Measurements from ENCODE around the gene SLC13A3.

Gene SLC13A3

DNA sequence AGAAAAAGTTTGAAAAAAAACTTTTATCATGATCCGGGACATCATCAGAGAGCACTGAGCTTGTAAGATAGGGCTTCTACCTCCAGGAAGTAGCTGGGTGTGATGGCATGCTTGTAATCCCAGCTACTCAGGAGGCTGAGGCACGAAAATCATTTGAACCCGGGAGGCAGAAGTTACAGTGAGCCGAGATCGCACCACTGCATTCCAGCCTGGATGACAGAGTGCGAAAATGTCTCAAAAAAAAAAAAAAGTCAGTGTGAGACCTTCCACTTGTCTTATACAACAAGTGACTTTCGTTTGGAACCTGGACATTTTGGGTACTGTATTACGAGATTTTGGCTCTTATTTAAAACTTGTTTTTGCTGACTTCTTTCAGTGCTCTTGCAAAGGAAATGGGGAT, 5.9 kb upstream of the SLC13A3 start:
- DNase-seq (ENCODE audit: low read depth in 1 of 2, low spot score in 1 of 2) = no peak

DNA sequence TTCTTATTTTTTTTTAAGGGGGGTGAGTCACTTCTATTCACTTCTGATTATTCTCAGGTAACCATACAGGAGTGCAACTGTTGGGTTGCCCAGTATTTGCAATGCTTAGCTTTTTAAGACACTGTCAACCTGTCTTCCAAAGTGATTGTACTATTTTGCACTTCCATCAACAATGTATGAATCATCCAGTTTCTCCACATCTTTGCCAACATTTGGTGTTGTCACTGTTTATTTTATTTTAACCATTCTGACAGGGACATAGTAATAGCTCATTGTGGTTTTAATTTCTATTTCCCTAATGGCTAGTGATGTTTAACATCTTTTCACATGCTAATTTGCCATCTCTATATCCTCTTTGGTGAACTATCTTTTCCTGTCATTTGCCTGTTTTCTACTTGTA, 1.4 kb upstream of the SLC13A3 start:
- DNase-seq (ENCODE audit: low read depth in 1 of 2, low spot score in 1 of 2) = no peak

DNA sequence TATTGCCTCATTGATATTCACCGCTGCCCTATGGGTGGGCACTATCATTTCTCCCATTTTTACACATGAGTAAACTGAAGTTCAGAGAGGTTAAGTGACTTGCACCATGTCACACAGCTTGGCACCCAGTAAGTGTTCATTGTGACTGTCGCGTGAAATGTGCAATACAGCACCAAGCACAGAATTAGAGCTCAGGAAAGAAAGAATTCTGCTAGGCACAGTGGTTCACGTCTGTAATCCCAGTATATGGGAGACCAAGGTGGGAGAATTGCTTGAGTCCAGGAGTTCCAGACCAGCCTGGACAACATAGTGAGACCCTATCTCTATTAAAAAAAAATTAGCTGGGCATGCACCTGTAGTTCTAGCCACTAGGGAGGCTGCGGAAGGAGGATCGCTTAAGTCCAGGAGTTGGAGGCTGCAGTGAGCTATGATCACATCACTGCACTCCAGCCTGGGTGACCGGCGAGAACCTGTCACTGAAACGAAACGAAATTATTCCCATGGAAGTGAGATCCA, 626 bp downstream of the SLC13A3 start:
- DNase-seq (ENCODE audit: low read depth in 1 of 2, low spot score in 1 of 2) = no peak

DNA sequence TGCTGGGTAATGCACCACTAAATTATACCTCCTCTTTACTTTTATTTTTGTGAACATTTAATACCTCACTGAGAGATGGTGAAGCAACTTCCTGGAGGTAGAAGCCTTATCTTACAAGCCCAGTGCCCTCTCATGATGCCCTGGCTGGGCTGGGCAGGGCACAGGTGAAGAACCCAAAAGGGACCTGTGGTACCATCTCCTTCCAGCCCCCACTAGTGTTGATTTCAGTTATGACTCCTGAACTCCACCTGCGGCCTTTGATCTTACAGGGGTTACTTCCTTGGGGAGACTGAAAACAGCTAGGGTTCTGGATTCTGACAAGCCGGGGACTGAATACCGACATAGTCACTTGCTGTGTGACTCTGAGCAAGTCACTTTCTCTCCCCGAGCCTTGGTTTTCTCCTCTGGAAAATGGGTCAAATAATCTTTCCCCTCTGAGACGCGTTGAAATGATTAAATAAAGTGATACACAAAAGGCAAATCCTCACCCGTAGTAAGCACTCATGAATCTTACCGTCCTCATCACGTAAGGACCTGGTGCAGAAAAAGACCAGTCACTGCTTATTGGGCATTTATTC, 1.2 kb downstream of the SLC13A3 start:
- no peak for DNase-seq (ENCODE audit: low read depth in 1 of 2, low spot score in 1 of 2)

DNA sequence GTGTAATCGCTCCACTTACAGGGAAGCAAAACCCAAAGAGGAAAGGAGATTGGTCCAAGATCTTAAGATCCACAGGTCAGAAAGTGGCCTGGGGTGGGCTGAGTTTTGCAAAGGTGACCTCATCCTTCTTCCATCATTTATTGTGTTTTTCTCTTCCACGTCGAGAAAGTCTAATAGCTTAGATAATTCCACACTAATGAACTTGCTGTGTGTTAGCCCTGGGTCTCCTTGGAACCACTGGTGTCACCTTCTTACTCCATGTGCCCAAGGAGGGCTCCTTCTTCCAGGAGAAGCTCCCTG, 1.7 kb downstream of the SLC13A3 start:
- no peak for DNase-seq (ENCODE audit: low read depth in 1 of 2, low spot score in 1 of 2)

DNA sequence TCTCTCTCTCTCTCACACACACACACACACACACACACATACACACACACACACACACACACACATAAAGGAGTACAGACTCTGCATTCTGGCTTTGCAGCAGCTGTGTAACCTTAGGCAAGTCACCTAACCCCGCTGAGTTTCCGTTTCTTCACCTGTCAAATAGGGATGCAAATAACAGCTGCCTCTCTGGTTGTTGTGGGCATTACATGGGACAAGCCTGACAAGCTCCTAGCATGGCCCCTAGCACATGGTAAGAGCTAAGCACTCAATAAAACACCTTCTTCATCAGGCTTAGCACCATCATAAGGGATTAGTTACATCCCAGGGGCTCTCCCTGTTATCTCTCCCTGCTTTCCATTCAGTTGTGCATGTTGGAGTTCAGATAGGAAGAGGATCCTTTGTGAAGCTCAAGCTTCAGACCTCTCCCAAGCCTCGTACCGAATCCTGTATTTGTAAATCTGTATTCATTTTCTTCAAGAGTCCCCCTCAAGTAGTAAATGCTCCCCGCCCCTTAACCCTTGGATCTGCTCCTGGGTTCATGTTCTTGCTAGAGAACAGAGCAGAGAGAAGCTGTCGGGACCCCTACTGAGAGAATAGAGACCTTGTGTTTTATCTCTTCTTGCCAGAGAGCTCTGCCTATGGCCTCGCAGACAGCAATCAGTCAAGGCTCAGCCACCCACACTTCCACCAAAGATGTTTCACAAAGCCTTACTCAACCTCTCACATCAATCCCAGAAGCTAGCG, 2.2 kb downstream of the SLC13A3 start:
- DNase-seq (ENCODE audit: low read depth in 1 of 2, low spot score in 1 of 2) = no peak

DNA sequence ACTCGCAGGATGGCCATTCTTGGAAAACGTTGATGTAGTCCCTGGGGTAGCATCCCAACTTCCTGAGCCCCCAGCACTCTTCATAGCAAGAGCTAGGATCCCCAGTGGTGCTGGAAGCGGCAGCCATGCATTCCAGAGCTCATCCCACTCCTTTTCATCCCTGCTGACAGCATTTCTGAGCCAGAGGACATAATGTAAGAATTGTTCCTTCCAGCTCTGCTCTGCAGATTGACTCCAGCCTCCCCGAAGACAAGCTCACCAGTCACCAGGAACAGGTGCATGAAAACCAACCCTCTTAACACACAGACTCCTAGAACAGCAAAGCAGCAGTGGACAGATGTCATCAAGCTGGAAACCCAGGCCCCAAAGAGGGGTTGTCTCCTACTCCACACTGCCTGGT, 3.8 kb downstream of the SLC13A3 start:
- no peak for DNase-seq (ENCODE audit: low read depth in 1 of 2, low spot score in 1 of 2)

DNA sequence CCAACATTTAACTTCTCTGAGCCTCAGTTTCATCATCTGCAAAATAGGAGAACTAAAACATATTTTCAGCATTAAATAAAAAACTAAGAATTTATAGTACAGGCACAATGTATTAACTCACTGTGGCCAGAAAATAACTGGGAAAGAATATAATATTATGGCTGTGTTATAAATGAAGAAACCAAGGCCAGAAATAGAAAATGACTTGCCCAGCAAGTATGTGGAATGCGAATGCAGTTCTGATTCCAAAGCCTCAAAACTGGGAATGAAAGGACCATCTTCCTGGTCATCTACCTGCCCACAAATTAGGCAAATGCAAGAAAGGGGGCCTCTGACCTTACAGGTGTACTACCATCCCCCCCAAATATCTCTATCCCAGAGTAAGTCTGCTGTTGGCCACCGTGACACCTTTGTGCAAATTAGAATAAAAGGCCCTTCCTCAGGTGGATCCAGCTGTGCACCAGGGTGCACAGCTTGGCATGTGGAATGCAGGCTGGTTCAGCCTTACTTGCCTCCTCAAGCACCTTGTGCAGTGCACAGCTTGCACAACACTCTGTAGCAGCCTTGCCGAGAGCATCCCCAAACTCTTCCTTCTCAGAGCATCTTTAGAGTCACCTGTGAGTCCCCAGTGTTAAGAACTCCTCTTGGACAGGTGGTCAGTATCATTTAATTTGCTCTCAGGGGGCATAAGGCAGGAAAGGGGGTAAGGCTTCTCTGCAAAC, 4.4 kb downstream of the SLC13A3 start:
- DNase-seq (ENCODE audit: low read depth in 1 of 2, low spot score in 1 of 2) = no peak

DNA sequence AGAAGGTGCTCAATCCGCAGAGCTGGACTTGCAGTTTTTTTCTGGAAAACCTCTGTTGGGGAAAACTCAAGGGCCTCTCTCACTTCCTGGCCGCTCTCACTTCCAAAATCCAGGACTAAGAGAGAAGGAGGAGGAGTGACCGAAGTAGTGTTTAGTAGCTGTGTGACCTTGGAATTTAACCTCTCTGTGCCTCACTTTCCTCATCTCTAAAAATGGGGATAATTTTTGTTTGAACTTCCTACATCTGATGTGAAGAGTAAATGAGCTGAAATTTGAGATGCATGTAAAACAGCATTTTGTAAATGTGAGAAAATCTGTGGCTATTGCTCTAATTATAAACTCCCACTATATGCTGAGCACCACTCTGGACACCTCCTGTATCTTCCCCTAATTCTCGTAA, 5.1 kb downstream of the SLC13A3 start:
- no peak for DNase-seq (ENCODE audit: low read depth in 1 of 2, low spot score in 1 of 2)

DNA sequence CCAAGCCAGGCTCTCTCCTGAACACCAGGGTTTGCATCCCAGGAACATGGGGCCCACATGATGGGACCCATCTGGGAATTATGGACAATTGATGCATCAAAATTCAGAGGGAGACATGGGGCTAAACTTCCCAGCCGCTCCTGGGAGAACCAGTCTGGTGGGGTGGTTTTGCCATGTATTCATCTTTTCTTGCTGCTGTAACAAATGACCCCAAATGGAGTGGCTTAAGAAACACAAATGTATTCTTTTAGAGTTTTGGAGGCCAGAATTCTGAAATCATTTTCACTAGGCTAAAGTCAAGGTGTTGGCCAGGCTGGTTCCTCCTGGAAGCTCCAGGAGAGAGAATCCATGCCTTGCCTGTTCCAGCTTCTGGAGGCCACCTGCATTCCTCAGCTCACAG, 6.5 kb downstream of the SLC13A3 start:
- no peak for DNase-seq (ENCODE audit: low read depth in 1 of 2, low spot score in 1 of 2)

DNA sequence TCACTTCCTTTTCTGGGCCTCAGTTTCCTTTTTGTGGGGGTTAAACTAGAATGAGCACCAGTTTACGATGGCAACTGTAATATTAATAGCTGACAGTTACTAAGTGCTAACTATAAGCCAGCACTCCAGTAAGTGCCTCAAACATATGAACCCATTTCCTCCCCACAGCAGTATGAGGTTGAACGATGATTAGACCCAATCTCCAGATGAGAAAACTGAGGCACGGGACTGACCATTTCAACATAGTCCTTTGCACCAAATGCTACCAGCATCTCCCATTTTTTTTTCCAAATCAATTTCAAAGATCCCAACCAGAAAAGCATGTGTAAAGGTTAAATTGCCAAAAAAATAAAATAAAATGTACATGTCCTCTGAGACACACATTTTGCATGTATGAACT, 7.1 kb downstream of the SLC13A3 start:
- no peak for DNase-seq (ENCODE audit: low read depth in 1 of 2, low spot score in 1 of 2)

DNA sequence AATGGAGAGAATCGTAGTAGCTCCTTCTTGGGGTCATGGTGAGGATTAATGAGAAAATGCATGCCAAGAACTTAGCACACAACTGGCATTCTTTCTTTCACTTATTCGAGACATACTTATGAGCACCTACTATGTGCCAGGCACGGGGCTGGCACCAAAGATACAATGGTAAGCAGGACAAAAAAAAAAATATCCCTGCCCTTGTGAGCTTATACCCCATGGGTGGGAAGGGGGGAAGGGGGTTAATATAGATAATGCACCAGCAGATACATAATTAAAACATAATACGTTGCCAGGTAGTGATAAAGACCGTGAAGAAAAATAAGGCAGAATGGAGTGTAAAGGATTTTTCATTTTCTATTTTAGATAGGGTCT, 8.3 kb downstream of the SLC13A3 start:
- no peak for DNase-seq (ENCODE audit: low read depth in 1 of 2, low spot score in 1 of 2)

DNA sequence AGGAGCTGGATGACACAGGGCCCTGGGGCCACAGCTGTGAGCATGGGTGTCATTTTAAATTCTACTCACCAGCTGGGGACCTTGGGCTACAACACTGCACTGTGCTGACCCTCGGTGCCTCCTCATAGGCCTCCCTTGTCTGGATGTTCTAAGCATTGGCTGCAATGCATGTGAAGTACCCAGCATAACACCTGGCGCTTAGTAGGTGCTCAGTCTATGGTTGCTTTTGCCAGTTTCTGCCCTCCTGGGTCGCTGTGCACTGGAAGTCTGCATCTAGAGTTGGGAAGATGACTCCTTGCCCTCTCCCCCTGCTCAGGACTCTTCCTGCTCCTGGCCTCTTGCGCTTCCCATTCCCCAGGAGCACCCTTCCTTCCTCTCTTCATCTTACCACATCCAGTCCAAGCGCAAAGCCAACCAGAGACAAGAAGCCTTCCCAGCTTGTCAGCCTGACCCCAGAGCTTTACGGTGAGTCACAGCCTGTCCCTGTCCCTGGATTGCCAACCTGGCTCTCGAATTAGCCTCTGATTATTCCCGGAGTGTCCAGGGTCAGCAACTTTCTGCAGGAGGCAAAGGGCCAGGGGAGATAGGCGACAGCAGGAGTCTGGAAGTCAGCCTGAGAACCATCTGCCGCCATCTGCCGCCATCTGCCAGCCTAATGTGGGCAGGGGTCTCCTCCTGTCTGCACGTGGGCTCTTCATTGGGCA, 8.8 kb downstream of the SLC13A3 start:
- no peak for DNase-seq (ENCODE audit: low read depth in 1 of 2, low spot score in 1 of 2)

DNA sequence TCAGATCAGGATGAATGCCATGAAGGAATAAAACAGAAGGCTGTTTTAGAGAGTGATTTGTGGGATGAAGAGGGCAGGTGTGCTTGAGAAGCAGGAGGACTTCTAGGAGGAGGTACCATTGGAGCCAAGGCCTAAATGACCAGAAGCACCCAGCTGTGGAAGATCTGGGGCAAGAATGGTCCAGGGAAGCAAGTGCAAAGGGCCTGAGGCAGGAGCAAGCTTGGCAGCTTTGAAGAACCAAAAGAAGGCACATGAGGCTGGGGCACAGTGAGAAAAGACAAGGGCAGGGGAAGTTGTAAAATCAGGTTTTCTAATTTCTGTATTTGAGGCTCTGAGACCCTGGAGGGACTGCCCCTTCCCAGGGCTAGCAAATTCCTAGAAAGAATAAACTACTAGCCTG, 9.8 kb downstream of the SLC13A3 start:
- DNase-seq (ENCODE audit: low read depth in 1 of 2, low spot score in 1 of 2) = no peak

DNA sequence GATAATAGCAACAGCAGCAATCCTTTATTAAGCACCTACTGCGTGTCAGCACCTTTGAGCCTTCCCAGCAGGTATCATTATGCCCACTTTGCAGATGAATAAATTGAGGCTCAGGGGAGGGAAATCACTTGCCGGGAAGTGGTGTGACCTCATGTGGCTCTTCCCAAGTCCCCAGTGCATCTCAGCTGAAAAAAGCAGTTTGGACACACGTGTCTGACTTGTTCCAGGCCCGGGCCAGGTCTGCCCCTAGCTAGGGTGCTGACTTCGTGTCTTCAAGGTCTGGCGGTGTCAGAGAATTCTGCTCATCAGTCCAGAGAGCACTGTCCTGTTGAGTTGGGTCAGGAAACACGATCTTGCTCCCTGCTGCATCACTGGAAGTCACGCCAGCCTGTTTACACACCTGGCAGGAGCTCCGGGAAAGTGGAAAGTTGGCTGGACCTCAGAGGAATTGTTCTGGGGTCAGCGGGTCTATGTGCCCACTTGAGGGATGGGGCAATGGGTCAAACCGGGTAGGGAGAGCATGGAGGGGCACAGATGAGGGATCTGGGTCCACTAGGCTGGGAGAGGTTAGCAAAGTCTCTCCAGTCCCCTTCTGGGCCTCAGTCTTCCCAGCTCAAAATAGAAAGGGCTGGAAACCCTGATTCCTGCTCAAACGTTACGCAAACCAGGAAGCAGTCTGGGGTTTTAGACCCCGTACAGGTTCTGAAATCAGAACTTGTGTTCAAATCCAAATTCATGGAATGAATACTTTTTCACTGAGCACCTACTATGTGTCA, 10.5 kb downstream of the SLC13A3 start:
- no peak for DNase-seq (ENCODE audit: low read depth in 1 of 2, low spot score in 1 of 2)

DNA sequence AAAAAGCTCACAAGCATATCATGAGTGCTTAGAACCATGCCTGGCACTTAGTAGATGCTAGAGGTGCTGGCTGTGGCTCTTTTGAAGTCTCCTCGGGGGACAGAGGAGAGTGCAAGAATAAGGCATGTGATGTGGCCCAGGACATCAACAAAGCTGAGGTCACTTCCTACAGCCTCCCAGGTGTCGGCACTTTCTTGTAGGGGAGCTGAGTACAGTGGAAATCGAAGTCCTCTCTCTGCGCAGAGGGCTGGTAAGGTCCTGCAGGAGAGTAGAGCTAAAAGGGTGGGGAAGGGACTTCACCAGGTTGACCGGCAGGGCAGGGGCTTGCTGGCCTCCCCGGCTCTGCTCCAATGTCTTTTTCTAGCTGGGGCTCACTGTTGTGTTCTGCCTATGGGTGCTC, 11.2 kb downstream of the SLC13A3 start:
- DNase-seq (ENCODE audit: low read depth in 1 of 2, low spot score in 1 of 2) = no peak

DNA sequence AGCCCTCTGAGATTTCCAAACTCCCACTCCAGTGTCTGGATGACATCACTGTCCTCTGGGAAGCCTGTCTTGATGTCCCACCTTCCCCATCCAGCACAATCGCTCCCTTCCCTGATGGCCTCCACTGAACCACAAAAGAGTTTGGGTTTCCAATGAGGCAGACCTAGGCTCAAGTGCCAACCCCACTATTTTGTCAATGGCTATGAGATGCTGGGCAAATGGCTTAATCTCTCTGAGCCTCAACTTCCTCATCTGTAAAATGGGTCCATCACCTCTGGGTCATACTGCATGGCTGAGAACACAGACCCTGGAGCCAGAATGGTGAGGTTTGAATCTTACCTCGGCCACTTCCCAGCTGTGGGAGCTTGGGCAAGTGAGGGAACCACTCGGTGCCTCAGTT, 11.7 kb downstream of the SLC13A3 start:
- no peak for DNase-seq (ENCODE audit: low read depth in 1 of 2, low spot score in 1 of 2)

DNA sequence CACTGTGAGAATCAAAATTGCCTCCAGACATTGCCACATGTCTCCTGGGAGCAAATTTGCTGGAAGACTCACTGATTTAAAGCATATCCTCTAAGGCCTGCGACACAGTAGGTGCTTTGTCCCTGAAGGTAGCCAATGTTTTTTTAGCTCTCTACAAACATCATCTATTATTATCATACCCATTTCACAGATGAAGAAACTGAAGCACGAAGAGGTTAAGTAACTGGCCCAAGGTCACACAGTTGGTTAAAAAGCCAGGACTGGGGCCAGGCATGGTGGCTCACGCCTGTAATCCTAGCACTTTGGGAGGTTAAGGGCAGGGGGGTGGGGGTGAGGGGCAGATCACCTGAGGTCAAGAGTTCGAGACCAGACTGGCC, 12.4 kb downstream of the SLC13A3 start:
- no peak for DNase-seq (ENCODE audit: low read depth in 1 of 2, low spot score in 1 of 2)

DNA sequence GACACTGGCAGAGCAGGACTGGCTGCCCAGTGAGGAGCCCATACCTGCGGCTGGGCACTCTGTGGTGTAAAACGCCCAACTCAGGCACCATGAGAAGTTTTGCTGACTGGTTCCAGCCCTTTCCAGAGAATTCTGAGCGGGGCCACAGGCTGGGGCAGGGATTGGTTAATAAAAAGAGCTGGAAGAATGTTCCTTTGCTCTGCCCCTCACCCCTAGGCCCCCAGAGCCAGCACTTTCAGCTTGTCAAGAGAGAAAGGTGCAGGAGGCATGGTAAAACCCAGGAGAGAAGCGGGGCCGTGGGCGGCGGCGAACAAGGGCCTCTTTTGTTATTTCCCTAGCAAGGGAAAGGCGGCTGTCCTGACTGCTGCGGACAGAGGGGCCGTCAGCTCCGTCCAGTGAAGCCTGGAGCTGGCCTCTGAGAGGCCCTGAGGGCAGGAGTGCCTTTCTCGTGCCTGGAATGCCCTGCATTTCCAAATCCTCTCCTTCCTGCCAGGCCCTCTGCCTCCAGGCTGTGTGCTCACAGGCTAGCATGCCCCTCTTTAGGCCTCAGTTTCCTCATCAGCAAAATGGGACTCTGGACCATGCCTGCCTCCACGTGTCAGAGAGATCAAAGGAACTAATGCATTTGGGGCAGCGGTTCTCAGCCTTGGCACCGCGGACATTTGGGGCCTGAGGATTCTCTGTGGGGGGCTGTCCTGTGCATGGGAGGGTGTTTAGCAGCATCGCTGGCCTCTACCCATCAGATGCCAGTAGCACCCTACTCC, 12.9 kb downstream of the SLC13A3 start:
- no peak for DNase-seq (ENCODE audit: low read depth in 1 of 2, low spot score in 1 of 2)

DNA sequence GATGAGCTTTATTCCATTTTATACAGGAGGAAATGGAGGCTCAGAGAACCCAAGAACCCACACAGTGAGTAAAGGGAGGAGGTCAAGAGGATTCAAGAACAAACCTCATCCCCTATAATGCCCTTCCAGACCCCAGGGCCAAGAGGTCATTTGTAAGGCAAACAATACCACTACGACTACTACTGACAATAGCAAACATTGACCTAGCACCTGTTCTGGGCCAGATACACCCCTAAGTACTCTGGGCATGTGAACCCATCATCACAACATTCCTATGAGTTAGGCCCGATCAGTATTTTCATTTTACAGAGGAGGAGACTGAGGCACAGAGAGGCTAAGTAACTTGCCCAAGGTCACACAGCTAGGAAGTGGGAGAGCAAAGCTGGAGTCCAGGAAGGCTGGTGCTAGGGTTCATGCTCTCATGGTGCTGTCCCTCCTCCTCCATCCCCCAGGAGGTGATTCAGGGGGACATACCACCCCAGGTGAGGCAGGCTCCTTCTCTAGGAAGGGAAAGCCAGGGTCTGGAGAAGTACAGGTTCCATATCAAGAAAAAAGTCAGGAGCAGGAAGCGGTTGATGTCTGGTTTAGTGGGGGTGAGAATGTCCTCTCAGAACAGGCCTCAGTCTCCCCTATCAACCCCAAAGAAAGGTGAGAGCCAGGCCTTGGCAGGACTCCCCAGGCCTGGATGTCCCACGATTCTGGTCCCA, 13.7 kb downstream of the SLC13A3 start:
- no peak for DNase-seq (ENCODE audit: low read depth in 1 of 2, low spot score in 1 of 2)

Data from activated T-helper 1 cell treated with anti-CD3 and anti-CD28 coated beads, Interleukin-2, amount 50 U/mL, for 16 hours (primary cell).